Islet of Langerhans (tissue), 1 donor: ENCODE results near the gene EPS8L1.
"Not testable (repeated sequence)": the region's sequence is repeated elsewhere in the genome, so short reads cannot be mapped to it uniquely, and the experiment has no call there.

Experiments used
- FAIRE-seq: peaks from one replicate; lab custom pipeline; 2011; peaks lifted over from hg19 to GRCh38; lab: Jason Lieb, UNC

Gene EPS8L1

DNA sequence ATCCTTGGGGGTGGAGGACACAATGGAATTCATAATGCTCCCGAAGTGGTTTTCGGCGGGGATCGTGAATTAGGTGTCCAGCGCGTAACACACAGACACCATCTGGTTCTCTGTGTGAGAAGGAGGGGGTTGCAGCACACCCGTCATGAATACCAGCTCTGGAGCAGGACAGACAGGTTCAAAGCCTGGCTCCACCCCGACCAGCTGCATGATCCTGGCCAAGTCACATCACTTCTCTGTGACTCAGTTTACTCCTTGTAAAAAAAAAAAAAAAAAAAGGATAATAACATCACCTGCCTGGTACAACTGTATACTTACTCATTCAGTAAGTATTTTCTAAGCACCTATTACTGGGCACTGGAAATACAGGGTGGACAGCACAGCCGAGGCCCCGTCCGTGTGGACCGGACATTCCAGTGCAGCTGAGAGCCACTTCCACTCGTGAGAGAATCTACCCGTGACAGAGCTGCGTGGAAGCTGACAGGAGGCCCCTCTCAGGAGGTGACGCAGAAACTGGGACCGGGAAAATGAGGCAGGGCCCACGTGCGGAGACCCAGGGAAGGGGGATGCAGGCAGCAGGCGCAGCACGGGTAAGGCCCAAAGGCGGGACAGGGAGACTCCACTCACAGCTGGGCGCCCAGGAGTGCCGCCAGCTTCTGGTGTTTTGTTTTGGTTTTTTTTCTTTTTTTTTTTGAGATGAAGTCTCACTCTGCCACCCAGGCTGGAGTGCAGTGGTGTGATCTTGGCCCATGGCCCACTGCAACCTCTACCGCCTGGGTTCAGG is 24.7 kb upstream of the EPS8L1 start:
- FAIRE-seq, result no peak

DNA sequence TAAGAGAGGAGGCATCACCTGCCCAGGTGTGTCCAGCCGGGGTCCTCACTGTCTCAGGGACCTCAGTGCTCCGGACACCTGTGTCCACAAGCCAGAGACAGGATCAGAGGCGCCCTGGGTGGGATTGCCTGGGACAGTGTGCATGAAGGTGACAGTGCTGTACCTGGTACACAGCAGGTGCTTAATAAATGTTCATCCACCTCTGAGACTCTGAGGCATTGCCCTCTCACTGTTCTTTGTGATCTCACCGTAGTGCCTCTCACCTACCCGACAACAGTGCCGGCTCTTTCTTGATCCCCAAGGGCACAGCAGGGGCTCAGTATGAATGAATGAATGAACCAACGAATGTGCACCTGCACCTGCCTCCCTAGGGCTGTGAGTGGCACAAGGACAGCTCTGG is 21.9 kb upstream of the EPS8L1 start:
- FAIRE-seq, result no peak

DNA sequence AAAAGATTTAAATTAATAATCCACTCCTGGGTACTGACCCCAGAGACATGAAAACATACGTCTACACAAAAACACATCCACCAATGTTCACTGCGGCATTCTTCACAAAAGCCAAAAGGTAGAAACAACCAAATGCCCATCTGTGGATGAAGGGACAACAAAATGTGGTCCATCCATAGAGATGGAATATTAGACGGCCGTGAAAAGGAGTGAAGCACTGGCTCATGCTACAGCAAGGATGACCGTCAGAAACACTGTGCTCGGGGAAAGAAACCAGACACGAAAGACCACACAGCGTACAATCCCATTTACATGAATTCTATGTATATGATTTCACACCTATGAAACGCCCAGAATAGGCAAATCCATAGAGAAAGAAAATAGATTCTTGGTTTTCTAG is 18.8 kb upstream of the EPS8L1 start:
- FAIRE-seq, result no peak

DNA sequence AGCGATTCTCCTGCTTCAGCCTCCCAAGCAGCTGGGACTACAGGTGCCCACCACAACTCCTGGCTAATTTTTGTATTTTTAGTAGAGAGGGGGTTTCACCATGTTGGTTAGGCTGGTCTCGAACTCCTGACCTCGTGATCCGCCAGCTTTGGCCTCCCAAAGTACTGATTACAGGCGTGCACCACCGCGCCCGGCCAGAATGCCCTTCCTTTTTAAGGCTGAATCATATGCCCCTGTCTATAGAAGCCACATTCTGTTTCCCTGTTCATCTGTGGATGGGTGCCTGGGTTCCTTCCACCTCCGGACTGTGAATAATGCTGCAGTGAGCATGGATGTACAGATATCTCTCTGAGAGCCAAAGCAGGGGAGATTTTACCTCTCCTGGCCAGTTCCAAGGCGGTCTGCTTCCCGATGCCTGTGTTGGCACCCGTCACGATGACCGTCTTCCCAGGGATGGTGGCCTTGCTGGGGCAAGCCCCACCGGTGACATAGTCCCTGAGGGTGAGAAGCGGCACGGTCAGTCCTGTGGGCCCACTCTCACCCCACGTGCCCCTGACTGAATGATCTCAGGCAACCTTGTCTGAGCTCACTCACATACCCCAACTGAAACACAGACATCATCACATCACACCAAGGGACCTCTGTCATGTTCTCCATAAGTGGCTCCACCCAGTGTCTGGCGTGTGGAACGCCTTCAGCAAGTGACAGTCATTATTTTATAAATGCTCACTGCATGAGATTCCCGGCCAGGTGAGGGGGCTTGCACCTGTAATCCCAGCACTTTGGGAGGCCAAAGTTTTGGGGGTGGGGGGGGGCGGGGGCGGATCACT is 16.7 kb upstream of the EPS8L1 start:
- no peak for FAIRE-seq

DNA sequence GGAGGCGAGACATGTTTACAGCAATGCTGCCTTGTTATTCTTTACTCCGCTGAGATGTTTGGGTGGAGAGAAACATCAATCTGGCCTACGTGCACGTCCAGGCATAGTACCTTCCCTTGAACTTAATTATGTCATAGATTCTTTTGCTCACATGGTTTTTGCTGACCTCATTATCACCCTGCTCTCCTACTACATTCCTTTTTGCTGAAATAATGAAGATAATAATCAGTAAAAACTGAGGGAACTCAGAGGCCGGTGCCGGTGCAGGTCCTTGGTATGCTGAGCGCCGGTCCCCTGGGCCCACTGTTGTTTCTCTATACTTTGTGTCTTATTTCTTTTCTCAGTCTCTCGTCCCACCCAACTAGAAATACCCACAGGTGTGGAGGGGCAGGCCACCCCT is 15.4 kb upstream of the EPS8L1 start:
- not testable (repeated sequence) for FAIRE-seq

DNA sequence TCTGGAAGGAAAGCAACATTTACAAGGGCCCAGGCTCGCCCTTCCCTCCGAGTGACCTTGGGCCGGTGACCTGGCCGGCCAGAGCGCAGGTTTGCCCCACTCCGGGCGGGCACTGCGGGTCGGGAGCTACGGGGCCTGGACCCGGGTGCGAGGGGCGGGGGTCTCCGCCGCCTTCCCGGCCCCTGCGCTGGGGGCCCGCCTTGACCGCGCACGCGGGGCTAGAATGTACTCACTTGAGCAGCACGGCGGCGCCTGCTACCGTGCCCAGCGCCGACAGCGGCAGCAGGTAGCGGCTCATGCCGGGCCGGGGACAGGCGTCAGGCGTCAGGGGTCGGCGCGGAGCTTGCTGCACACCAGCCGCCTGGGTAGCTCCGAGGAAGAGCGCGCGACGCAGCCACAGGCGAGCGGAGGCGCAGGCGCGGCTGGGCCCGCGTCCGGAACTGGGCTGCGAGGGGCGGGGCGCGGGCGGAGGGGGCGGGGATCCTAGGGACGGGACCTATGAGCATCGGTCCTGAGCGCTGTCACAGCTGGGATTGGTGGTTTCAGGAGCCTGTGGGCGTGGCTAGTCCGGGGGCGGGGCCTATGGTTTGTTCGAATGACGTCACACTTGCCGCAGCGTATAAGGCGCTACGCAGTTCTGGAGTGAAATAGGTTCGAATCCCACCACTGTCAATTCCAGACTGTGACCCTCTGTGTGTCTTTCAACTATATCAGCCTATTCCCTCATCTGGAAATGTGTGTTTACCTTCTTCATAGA is 12.8 kb upstream of the EPS8L1 start, which contains the start of gene RDH13:
Gene RDH13 (minus strand): TSS at position 414 of the 757 bp plus-strand sequence. CDS start 116 bp downstream, at position 298.
- peak; percentile 27 for FAIRE-seq

DNA sequence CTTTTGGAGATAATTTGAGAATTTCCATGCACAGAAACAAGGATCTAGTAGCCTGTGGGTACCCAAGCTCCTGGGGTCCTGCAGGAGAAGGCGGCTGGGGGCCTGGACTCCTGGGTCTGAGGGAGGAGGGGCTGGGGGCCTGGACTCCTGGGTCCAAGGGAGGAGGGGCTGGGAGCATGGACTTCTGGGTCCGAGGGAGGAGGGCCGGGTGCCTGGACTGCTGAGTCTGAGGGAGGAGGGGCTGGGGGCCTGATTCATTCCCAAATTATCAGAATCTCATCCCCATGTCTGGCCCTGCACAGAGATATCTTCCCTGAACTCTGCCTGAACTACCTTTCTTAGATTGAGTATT is 12.2 kb upstream of the EPS8L1 start:
- no peak for FAIRE-seq

DNA sequence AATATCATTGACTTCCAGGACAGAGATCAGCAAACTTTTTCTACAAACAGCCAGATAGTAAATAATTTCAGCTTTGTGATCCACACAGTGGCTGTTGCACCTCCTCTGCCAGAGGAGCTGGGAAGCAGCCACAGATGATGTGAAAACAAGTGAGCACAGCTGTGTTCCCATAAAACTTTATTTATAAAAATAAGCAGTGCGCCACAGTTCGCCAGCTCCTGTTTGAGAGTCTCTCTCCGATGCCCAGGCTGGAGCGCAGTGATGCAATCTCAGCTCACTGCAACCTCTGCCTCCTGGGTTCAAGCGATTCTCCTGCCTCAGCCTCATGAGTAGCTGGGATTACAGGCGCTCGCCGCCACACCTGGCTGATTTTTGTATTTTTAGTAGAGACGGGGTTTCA is 10.2 kb upstream of the EPS8L1 start:
- not testable (repeated sequence) for FAIRE-seq

DNA sequence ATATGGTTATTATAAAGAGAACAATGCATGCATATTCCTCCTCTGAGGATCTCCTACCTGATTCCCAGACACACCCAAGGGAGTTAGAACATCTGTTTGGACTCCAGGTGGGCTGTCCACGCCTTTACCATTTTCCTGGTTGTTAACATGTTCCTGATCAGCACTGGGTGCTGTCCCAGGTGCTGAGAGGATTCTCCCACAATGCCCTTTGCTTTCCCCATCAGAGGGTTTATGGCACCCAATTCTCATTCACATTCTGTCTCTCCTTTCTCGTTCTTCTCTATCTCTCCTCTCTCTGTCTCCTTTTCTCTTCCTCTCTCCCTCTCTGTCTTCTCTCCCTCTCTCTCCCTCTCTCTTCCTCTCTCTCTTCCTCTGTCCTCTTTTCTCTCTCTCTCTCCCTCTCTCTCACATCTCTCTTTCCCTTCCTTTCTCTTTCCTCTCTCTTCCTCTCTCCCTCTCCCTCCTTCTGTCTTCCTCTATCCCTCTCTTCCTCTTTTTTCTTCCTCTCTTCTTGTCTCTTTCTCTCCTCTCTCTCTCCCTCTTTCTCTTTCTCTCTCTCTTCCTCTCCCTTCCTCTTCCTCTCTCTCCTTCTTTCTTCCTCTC is 9.5 kb upstream of the EPS8L1 start:
- no peak for FAIRE-seq

DNA sequence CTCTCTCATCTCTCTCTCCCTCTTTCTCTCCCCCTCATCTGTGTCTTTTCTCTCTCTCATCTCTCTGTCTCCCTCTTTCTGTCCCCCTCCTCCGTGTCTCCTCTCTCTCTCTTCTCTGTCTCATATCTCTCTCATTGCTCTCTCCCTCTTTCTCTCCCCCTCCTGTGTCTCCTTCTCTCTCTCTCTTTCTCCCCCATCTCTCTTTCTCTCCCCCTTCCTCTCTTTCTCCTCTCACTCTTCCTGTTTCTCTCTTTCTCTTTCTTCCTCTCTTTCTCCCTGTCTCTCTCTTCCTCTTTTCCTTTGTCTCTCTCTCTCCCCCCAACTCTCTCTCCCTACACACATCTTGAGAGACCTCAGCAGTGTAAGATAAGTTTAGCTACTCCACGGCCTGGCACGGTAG is 7.8 kb upstream of the EPS8L1 start:
- FAIRE-seq, result no peak

DNA sequence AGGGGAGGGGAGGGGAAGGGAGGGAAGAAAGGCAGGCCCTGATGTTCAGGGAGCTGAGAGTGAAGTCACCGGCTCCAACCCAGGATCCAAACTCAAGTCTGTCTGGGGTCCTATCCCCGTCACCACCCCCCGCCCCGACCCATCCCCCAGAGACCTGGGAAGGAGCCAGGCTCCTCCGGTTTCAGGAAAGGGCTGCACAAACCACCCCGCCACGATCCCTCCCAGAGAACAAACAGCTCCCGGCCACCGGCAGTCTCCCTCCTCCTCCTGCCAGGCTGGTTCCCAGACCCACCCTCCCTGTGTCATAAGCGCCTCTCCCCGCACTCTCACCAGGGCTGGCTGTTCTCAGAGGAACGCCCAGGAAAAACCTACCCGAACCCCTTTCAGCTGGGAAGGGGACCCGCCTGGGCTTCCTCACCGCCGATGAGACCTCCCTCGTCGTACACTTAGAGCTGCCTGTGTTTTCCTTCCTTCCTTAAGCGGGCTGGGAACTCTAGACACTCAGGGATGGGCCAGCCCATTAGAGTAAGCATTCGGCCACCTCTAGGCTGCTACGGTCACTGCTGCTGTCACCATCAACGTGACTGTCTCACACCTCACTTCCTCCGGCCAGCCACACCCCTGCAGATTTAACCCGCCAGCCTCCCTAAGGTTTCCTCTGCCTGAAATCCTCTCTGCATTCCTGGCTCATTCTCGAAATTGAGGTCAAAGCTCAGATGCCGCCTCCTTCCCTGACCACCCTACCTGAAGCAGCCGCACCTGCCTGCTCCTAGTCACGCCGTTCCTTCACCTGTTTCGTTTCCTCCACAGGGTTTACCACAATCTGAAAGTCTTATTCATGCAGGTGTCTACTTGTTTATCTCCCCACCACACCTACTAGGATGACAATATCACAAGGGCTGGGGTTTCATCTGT is 6.5 kb upstream of the EPS8L1 start:
- FAIRE-seq, result no peak

DNA sequence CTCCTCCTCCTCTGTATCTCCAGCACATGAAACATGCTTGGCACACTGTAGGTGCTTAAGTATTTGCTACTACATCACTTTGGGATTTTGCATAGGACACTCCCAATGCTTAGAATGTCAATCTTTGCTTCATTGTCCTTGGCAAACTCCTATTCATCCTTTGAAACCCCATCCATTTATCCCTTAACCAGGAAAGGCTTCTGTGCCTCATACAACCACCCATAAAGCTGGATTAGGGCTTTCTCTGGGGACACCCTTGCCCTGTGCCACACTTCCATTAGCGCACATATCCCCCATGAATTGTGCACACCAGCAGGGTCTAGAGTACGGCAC is 5.8 kb upstream of the EPS8L1 start:
- no peak for FAIRE-seq

DNA sequence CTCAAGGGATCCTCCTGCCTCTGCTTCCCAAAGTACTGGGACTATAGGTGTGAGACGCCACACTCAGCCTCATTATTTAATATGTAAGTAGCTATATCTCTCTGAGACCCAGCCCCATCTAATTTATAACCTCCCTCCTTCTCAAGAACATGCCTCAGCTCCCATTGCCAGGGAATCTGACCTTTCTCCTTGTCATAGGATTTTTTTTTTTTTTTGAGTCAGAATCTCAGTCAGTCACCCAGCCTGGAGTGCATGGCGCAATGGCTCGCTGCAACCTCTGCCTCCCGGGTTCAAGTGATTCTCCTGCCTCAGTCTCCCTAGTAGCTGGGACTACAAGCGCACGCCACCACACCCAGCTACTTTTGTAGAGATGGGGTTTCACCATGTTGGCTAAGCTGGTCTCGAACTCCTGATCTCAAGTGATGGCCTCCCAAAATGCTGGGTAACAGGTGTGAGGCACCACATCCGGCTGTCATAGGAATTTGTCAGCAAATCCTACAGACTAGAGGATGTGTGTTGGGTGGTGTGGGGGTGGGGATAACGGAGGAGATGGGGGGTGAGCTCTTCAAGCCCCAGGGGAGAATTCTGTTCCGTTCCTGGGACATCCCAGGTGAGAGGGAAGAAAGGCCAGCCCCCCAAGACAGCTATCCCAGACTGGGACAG is 5.1 kb upstream of the EPS8L1 start:
- no peak for FAIRE-seq

DNA sequence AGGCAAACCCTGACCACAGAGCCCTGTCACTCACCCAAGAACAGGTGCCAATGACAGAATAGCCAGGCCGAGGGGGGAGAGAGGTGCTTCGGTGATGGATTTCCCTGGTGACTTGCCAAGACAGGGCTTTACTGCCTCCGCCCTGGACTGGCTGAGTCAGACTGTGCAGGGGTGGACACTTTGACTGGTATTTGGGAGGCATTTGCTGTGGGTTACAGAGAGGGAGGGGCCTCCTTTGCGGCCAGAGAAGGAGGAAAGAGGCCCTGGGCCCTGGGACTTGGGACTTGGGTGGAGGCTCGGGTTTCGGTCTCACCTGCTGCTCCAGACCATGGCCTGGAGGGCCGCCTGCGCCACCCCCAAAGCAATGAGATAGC is 4.6 kb upstream of the EPS8L1 start:
- FAIRE-seq, result no peak

DNA sequence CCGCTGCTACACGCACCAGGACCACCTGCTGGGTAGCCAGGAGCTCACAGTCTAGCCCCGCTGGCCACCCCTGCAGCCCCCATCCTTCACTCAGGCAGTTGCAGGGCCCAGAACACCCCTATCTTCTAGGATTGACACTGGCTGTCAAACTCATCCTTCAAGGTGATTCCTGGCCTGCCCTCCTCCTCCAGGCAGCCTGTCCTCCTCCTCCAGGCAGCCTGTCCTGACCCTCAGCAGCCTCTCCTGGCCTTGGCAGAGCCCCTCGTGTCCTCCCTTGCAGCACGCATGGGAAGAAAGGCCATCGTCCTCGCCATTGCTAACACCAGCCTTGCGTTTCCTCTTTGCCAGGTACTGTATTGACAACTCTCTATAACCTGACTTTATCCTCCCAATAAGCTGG is 3.8 kb upstream of the EPS8L1 start:
- FAIRE-seq, result no peak

DNA sequence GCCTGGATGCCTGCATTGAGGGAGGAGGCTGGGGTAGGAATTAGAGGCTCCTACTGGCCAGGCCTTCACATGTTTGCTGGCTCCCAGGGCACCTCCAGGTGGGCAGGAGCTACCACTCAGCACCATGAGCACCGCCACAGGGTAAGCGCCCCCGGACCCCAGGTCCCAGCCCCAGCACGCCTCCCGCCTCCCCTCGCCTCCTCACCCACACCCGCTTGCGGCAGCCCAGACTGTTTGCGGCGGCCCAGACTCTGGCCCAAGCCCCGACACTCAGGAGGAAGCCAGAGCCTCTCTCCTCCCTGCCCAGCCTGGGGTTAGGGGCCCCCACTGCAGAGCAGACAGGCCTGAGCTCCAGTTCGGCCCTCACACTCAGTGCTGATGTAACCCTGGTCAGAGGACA is 652 bp downstream of the EPS8L1 start:
- no peak for FAIRE-seq

DNA sequence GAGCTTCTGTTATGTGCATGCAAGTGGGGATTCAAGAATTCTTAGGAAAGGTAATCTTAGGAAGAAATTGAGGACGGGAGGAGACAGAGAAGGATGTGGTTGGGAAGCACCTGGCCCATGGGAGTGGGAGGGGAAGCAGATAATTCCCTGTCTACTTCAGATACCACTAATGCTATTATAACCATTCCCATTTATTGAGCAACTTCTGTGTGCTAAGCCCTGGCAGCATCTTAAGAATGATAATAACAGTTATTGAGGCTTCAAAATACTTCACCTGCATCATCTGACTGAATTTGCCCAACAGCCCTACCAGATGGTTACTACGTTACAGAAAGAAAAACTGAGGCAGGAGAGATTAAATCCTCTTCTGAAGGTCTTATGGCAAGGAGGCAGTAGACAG is 1.4 kb downstream of the EPS8L1 start:
- no peak for FAIRE-seq

DNA sequence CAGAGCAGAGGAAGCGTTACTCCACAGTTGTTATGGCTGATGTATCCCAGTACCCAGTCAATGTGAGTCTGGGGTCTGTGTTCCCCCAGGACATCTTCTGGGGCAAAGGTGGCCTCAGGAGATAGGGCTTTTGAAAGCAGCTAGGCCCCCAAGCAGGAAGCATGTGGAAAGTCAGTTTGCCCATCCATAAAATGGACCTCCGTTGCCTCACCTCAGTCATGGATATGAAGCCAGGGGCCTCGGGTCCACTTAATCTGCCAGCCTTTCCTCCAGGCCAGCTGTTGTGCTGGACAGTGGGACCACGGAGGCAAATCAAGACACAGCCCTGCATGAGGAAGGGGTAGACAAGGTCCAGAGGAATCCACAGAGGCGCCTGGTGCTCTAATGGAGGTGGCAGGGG is 3.3 kb downstream of the EPS8L1 start:
- FAIRE-seq, result no peak

DNA sequence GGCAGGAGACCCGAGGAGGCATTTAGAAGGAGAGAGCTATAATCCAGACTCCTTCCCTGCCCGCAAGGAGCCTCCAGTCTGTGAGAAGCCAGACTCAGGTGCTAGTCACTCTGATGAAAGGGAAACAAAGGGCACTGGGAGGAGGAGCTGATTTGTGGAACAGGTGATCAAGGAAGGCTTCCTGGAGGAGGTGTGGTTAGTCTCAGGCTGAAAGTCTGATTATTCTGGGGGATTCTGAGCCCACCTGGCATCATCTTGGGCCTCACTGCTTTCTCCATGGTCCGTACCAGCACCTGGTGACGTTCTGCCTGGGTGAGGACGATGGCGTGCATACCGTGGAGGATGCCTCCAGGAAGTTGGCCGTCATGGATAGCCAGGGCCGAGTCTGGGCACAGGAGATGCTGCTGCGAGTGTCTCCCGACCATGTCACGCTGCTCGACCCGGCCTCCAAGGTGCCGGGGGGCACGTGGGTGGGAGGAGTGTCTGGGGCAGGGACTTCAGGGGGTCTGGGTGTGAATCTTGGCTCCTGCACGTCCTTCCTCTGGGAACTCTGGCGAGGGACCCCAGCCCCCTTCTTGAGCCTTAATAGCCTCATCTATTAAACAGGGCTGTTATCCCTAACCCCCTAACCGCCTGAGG is 3.9 kb downstream of the EPS8L1 start:
- FAIRE-seq, result no peak

DNA sequence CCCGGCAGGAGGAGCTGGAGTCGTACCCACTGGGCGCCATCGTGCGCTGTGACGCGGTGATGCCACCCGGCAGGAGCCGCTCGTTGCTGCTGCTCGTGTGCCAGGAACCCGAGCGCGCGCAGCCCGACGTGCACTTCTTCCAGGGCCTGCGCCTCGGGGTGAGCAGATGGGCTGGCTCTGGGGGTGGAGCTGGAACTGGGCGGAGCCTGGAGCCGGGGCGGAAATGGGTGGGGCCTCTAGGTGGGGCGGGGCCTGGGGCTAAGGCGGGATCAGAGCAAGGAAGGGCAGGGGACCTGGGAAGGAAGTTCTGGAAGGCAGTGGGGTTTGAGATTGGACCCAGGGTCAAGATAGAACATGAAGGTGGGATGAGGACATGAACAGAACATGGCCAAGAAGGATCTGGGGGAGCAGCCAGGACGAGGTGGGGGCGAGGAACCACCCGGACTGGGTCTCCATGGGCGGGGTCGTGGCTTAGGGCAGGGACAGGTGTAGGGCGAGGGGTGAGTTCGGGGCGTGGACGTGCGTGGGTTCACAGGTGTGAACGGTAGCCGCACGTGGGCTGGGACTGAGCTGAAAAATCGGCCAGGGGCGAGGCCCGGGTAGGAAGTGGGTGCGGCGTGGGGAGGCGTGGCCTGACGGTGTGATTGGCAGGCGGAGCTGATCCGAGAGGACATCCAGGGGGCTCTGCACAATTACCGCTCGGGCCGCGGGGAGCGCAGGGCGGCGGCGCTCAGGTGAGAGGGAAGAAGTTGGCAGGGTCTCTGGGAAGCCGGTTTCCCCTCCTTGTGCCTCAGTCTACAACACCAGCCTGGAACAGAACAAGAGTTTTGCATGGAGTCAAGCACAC is 4.7 kb downstream of the EPS8L1 start:
- no peak for FAIRE-seq
